BE2C (cell line): Measurements from ENCODE around the gene ARID4B.

Source experiments
- DNase-seq: peaks from one replicate; pipeline ENCODE4 v3.0.0-alpha.2; 2020
- H3K27me3 ChIP-seq: fragments of 250-450 bp; sonication (Bioruptor Pico); 2 replicates; pipeline ENCODE4 v1.5.1; 2020; ENCODE audit warnings: mild to moderate bottlenecking
- H3K36me3 ChIP-seq: fragments of 250-450 bp; sonication (Bioruptor Pico); 2 replicates; pipeline ENCODE4 v1.5.1; 2020; ENCODE audit warnings: mild to moderate bottlenecking
- H3K4me1 ChIP-seq: fragments of 250-450 bp; sonication (Bioruptor Pico); 2 replicates; pipeline ENCODE4 v1.5.1; 2020
- H3K4me3 ChIP-seq: 2 replicates; pipeline ENCODE4 v1.5.1; 2011; ENCODE audit warnings: low read depth, low read length
- H3K9me3 ChIP-seq: fragments of 250-450 bp; sonication (Bioruptor Pico); 2 replicates; pipeline ENCODE4 v1.5.1; 2020
- CTCF ChIP-seq: IDR thresholded peaks from 2 replicates; pipeline ENCODE4 v1.5.1; 2012; ENCODE audit warnings: mild to moderate bottlenecking, low read depth, low read length

Gene ARID4B

GRCh38 chr1:235187316-235187715 is 140.7 kb downstream of the ARID4B start:
- no peak for TF ChIP-seq CTCF
- Histone ChIP-seq H3K36me3 (peaks cover 16% of the 10 kb centered on the region), H3K4me3 (no peak overlapping the region), H3K4me1 (no peaks in the 10 kb centered on the region), H3K27me3 (no peaks in the 10 kb centered on the region), H3K9me3 (no peaks in the 10 kb centered on the region)
- no peak for DNase-seq

- Histone ChIP-seq H3K4me1 (no peaks in the 10 kb centered on the region), H3K36me3 (peaks cover 18% of the 10 kb centered on the region), H3K4me3 (no peak overlapping the region), H3K27me3 (no peaks in the 10 kb centered on the region), H3K9me3 (no peaks in the 10 kb centered on the region)
- TF ChIP-seq CTCF, result no peak
- DNase-seq, result no peak
Observed at GRCh38 chr1:235181561-235182245, 146.3 kb downstream of the ARID4B start.

GRCh38 chr1:235180916-235181460 is 147.0 kb downstream of the ARID4B start:
- no peak overlapping the region for H3K4me3 ChIP-seq
- no peaks in the 10 kb centered on the region for H3K9me3 ChIP-seq
- peaks cover 21% of the 10 kb centered on the region for H3K36me3 ChIP-seq
- H3K4me1 ChIP-seq, result no peaks in the 10 kb centered on the region
- no peak for TF ChIP-seq CTCF
- no peak for DNase-seq
- no peaks in the 10 kb centered on the region for H3K27me3 ChIP-seq

GRCh38 chr1:235176486-235176885 is 151.5 kb downstream of the ARID4B start:
- peaks cover 46% of the 10 kb centered on the region for H3K36me3 ChIP-seq
- DNase-seq, result no peak
- H3K27me3 ChIP-seq, result no peaks in the 10 kb centered on the region
- H3K9me3 ChIP-seq, result no peaks in the 10 kb centered on the region
- no peak overlapping the region for H3K4me3 ChIP-seq
- no peaks in the 10 kb centered on the region for H3K4me1 ChIP-seq
- no peak for TF ChIP-seq CTCF

- Histone ChIP-seq H3K27me3 (no peaks in the 10 kb centered on the region), H3K36me3 (peaks cover 40% of the 10 kb centered on the region)
- DNase-seq, result no peak
Observed at GRCh38 chr1:235169986-235170385, 158.0 kb downstream of the ARID4B start.

More at GRCh38 chr1:235169986-235170385, 158.0 kb downstream of the ARID4B start:
- Histone ChIP-seq H3K9me3 (no peaks in the 10 kb centered on the region), H3K4me1 (no peaks in the 10 kb centered on the region), H3K4me3 (no peak overlapping the region)
- no peak for TF ChIP-seq CTCF
